IPS-18c (cell line): ENCODE results near the gene RPL36.
A peak's percentile ranks its signal among the peaks of the same experiment; 100 is the strongest.

Experiments
- H3K4me3 ChIP-seq: 2 replicates; pipeline ENCODE4 v1.7.0; 2013; ENCODE audit warnings: low read depth, mild to moderate bottlenecking, low read length, moderate library complexity; ENCODE audit not compliant: insufficient read depth
- H3K9me3 ChIP-seq: one replicate; pipeline ENCODE4 v1.6.1; 2013; ENCODE audit warnings: mild to moderate bottlenecking, low read length, moderate library complexity; ENCODE audit not compliant: control insufficient read depth, insufficient read depth

Gene RPL36

GRCh38 chr19:5690125-5690954 lies at the start of gene RPL36:
Gene RPL36 (plus strand): TSS chr19:5690295. CDS start chr19:5690508, 213 bp downstream.
- Histone ChIP-seq H3K4me3 (peak within 1 kb of the TSS; percentile 98), H3K9me3 (peaks cover 2% of the 10 kb centered on the region)

GRCh38 chr19:5641171-5641570 lies 48.9 kb upstream of the RPL36 start:
- H3K9me3 ChIP-seq: no peaks in the 10 kb centered on the region
- H3K4me3 ChIP-seq: no peak overlapping the region

- Histone ChIP-seq H3K4me3 (no peak overlapping the region), H3K9me3 (no peaks in the 10 kb centered on the region)
Observed at GRCh38 chr19:5642204-5642603, 47.9 kb upstream of the RPL36 start.

GRCh38 chr19:5643060-5643459 lies 47.0 kb upstream of the RPL36 start:
- Histone ChIP-seq H3K9me3 (no peaks in the 10 kb centered on the region), H3K4me3 (no peak overlapping the region)

GRCh38 chr19:5644037-5644436 lies 46.1 kb upstream of the RPL36 start:
- no peaks in the 10 kb centered on the region for H3K9me3 ChIP-seq
- H3K4me3 ChIP-seq: no peak overlapping the region

GRCh38 chr19:5645409-5645808 lies 44.7 kb upstream of the RPL36 start:
- H3K9me3 ChIP-seq: no peaks in the 10 kb centered on the region
- no peak overlapping the region for H3K4me3 ChIP-seq

GRCh38 chr19:5646703-5647102 lies 43.4 kb upstream of the RPL36 start:
- Histone ChIP-seq H3K9me3 (no peaks in the 10 kb centered on the region), H3K4me3 (no peak overlapping the region)

- Histone ChIP-seq H3K9me3 (no peaks in the 10 kb centered on the region), H3K4me3 (no peak overlapping the region)
Observed at GRCh38 chr19:5648464-5648863, 41.6 kb upstream of the RPL36 start.

GRCh38 chr19:5651361-5651760 lies 38.7 kb upstream of the RPL36 start:
- H3K4me3 ChIP-seq: no peak overlapping the region
- no peaks in the 10 kb centered on the region for H3K9me3 ChIP-seq

- H3K4me3 ChIP-seq: no peak overlapping the region
- no peaks in the 10 kb centered on the region for H3K9me3 ChIP-seq
Observed at GRCh38 chr19:5652261-5652660, 37.8 kb upstream of the RPL36 start.

GRCh38 chr19:5654931-5655330 lies 35.2 kb upstream of the RPL36 start:
- no peak overlapping the region for H3K4me3 ChIP-seq
- no peaks in the 10 kb centered on the region for H3K9me3 ChIP-seq

GRCh38 chr19:5655412-5655811 lies 34.7 kb upstream of the RPL36 start:
- H3K4me3 ChIP-seq: no peak overlapping the region
- H3K9me3 ChIP-seq: no peaks in the 10 kb centered on the region

- H3K9me3 ChIP-seq: no peaks in the 10 kb centered on the region
- H3K4me3 ChIP-seq: no peak overlapping the region
Observed at GRCh38 chr19:5661483-5661882, 28.6 kb upstream of the RPL36 start.

GRCh38 chr19:5663904-5664303 lies 26.2 kb upstream of the RPL36 start:
- H3K4me3 ChIP-seq: no peak overlapping the region
- no peaks in the 10 kb centered on the region for H3K9me3 ChIP-seq

GRCh38 chr19:5664515-5664914 lies 25.6 kb upstream of the RPL36 start:
- Histone ChIP-seq H3K9me3 (no peaks in the 10 kb centered on the region), H3K4me3 (no peak overlapping the region)

GRCh38 chr19:5665781-5666513 lies 24.1 kb upstream of the RPL36 start:
- H3K9me3 ChIP-seq: no peaks in the 10 kb centered on the region
- H3K4me3 ChIP-seq: no peak overlapping the region

GRCh38 chr19:5666921-5667610 lies 23.0 kb upstream of the RPL36 start:
- no peaks in the 10 kb centered on the region for H3K9me3 ChIP-seq
- H3K4me3 ChIP-seq: peak overlapping the region; percentile 20; the same call in 1 of the 2 replicates
